CD14-positive monocyte (primary cell): ENCODE data around the gene MACROD2. TPM values are rescaled to one million over a fixed set of nuclear protein-coding genes. Genes with fewer than 3 reads are reported as not detected.

ENCODE experiments used
- DNase-seq, 3 donors: peaks; one replicate each; pipeline ENCODE4 v3.0.0-alpha.2; 2011 to 2022
- H2AFZ ChIP-seq: 2 replicates; pipeline ENCODE4 v1.6.0; 2012; ENCODE audit warnings: mild to moderate bottlenecking, low read depth, low read length, inconsistent platforms; ENCODE audit not compliant: insufficient read depth, poor library complexity, severe bottlenecking
- H3K27ac ChIP-seq, 2 donors: 1 replicate in 1 of 2; 2 replicates in 1 of 2; pipeline ENCODE4 v1.5.1; 2012 to 2013; ENCODE audit warnings: low read length in 2 of 2, control low read depth in 1 of 2, inconsistent platforms in 1 of 2, low read depth in 1 of 2, mild to moderate bottlenecking in 1 of 2
- H3K27me3 ChIP-seq, 2 donors: one replicate each; pipeline versions ENCODE4 v1.6.0 to v1.6.1; 2011 to 2013; ENCODE audit warnings: low read length in 2 of 2; ENCODE audit not compliant: control insufficient read depth in 2 of 2, insufficient read depth in 2 of 2
- H3K36me3 ChIP-seq, 2 donors: replicated peaks in 1 of 2; 1 replicate in 1 of 2; 2 replicates in 1 of 2; pipeline versions ENCODE4 v1.5.1 to v1.6.1; 2012 to 2013; ENCODE audit warnings: low read length in 2 of 2, control low read depth in 1 of 2, inconsistent platforms in 1 of 2, mild to moderate bottlenecking in 1 of 2; ENCODE audit not compliant: insufficient read depth in 2 of 2, control insufficient read depth in 1 of 2
- H3K4me1 ChIP-seq, 2 donors: 1 replicate in 1 of 2; 2 replicates in 1 of 2; pipeline versions ENCODE4 v1.5.1 to v1.6.1; 2012 to 2013; ENCODE audit warnings: low read length in 2 of 2, control low read depth in 1 of 2, inconsistent platforms in 1 of 2, mild to moderate bottlenecking in 1 of 2, moderate library complexity in 1 of 2; ENCODE audit not compliant: insufficient read depth in 2 of 2, control insufficient read depth in 1 of 2
- H3K4me2 ChIP-seq: replicated peaks from 2 replicates; pipeline ENCODE3; 2012; ENCODE audit warnings: low read length, moderate library complexity, mild to moderate bottlenecking; ENCODE audit not compliant: poor library complexity, severe bottlenecking; ENCODE audit errors: extremely low read depth
- H3K4me3 ChIP-seq, 3 experiments: fragments of 200-600 bp in 1 of 3; sonication (generic) in 1 of 3; replicated peaks in 1 of 3; 1 replicate in 2 of 3; 2 replicates in 1 of 3; pipeline ENCODE4 v1.5.1; 2011 to 2013; ENCODE audit warnings: low read length in 3 of 3, mild to moderate bottlenecking in 3 of 3, control low read depth in 2 of 3, low read depth in 2 of 3, inconsistent platforms in 1 of 3, moderate library complexity in 1 of 3
- H3K79me2 ChIP-seq: 2 replicates; pipeline ENCODE4 v1.6.0; 2012; ENCODE audit warnings: mild to moderate bottlenecking, control low read depth, inconsistent platforms, low read length, moderate library complexity; ENCODE audit not compliant: insufficient read depth
- H3K9ac ChIP-seq: 2 replicates; pipeline ENCODE4 v1.6.0; 2017; ENCODE audit warnings: low read length, mild to moderate bottlenecking; ENCODE audit not compliant: insufficient read depth, poor library complexity, severe bottlenecking
- H3K9me3 ChIP-seq, 2 donors: replicated peaks in 1 of 2; 1 replicate in 1 of 2; 2 replicates in 1 of 2; pipeline versions ENCODE4 v1.5.1 to v1.6.1; 2012 to 2013; ENCODE audit warnings: low read length in 2 of 2, control low read depth in 1 of 2; ENCODE audit not compliant: control insufficient read depth in 1 of 2, insufficient read depth in 1 of 2
- H4K20me1 ChIP-seq: 2 replicates; pipeline ENCODE4 v1.6.0; 2012; ENCODE audit warnings: mild to moderate bottlenecking, low read length, control low read depth, moderate library complexity; ENCODE audit not compliant: insufficient read depth
- H3K27ac Mint-ChIP-seq, 7 donors: one replicate each; pipeline ENCODE4 v1.8.0; 2020; ENCODE audit warnings: mild to moderate bottlenecking in 7 of 7, mixed read lengths in 7 of 7, moderate library complexity in 6 of 7, inconsistent platforms in 2 of 7
- H3K27me3 Mint-ChIP-seq, 3 donors: one replicate each; pipeline ENCODE4 v1.8.0; 2021 to 2022; ENCODE audit warnings: low read depth in 3 of 3, mild to moderate bottlenecking in 3 of 3, mixed read lengths in 3 of 3, moderate library complexity in 3 of 3, inconsistent platforms in 1 of 3
- H3K36me3 Mint-ChIP-seq, 2 donors: one replicate each; pipeline ENCODE4 v1.8.0; 2020; ENCODE audit warnings: mixed read lengths in 2 of 2, inconsistent platforms in 1 of 2, mild to moderate bottlenecking in 1 of 2
- H3K4me1 Mint-ChIP-seq: one replicate; pipeline ENCODE4 v1.8.0; 2020; ENCODE audit warnings: mild to moderate bottlenecking, mixed read lengths
- H3K4me3 Mint-ChIP-seq, 2 donors: one replicate each; pipeline ENCODE4 v1.8.0; 2020; ENCODE audit warnings: mild to moderate bottlenecking in 2 of 2, mixed read lengths in 2 of 2, moderate library complexity in 1 of 2
- H3K9me3 Mint-ChIP-seq, 7 donors: one replicate each; pipeline ENCODE4 v1.8.0; 2020 to 2022; ENCODE audit warnings: mixed read lengths in 7 of 7, mild to moderate bottlenecking in 6 of 7, moderate library complexity in 6 of 7, inconsistent platforms in 2 of 7
- WGBS: methylation state at CpG from one replicate; pipeline ENCODE4 v1.1.5; 2013; ENCODE audit warnings: missing lambda C conversion rate; ENCODE audit not compliant: insufficient coverage; 5-methylcytosine and 5-hydroxymethylcytosine counted together
- intact Hi-C, 2 donors: fragments of 100-400 bp; cut with micrococcal nuclease; formaldehyde crosslinking; loops; one replicate each; pipeline versions ENCODE4 v1.15.0 to v1.15.1; 2023
- polyA plus RNA-seq, 3 donors: library from polyadenylated mRNA; depleted of rRNA in 1 of 3; unstranded in 2 of 3; stranded (reverse) in 1 of 3; fragments of 300-500 nt in 2 of 3; fragments of >200 nt in 1 of 3; fragmentation: Illumina TruSeq in 2 of 3; gene quantifications; 1 replicate in 2 of 3; 2 replicates in 1 of 3; pipeline ENCODE4 v1.2.3, GENCODE V29; 2012 to 2021
- TF ChIP-seq, protein P1 (sequence below): fragments of 200-600 bp; IDR thresholded peaks from one replicate; pipeline ENCODE4 v1.8.0; 2022; ENCODE audit warnings: antibody characterized with exemption, mild to moderate bottlenecking

Gene MACROD2
- polyA plus RNA-seq, 3 donors: 0.23 TPM; not detected in 2

DNA sequence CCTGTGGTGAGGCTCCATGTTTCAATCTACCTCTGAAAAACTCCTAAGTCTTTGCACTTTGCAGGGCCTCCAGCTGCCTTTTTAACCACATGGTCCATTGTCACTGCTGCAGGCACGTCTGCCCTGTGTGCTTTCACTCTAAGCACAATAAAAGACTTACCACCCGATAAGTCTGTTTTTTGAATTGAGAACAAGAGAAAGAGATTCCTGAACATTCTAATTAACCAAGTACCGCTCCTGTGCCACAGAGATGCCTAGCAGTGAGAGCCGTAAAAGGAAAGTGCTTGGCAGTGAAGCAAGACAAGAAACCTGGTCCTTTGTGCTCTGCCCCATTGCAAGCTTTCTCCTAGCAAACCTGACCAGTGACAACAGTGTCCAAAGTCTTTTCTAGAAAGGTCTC is 829.7 kb downstream of the MACROD2 start:
- Histone ChIP-seq H3K27ac (no peak overlapping the region), H3K4me3 (no peak overlapping the region), H3K27me3 (no peaks in the 10 kb centered on the region), H4K20me1 (no peaks in the 10 kb centered on the region), H3K9ac (no peak overlapping the region), H3K4me1 (no peaks in the 10 kb centered on the region), H3K36me3 (no peaks in the 10 kb centered on the region), H3K9me3 (no peaks in the 10 kb centered on the region), H2AFZ (no peak overlapping the region), H3K4me2 (no peak overlapping the region), H3K79me2 (no peaks in the 10 kb centered on the region)
- no peak overlapping the region for H3K4me3 Mint-ChIP-seq
- H3K27ac Mint-ChIP-seq: no peak overlapping the region
- no peak for DNase-seq
- H3K27me3 Mint-ChIP-seq: no peaks in the 10 kb centered on the region
- TF ChIP-seq, protein P1, sequence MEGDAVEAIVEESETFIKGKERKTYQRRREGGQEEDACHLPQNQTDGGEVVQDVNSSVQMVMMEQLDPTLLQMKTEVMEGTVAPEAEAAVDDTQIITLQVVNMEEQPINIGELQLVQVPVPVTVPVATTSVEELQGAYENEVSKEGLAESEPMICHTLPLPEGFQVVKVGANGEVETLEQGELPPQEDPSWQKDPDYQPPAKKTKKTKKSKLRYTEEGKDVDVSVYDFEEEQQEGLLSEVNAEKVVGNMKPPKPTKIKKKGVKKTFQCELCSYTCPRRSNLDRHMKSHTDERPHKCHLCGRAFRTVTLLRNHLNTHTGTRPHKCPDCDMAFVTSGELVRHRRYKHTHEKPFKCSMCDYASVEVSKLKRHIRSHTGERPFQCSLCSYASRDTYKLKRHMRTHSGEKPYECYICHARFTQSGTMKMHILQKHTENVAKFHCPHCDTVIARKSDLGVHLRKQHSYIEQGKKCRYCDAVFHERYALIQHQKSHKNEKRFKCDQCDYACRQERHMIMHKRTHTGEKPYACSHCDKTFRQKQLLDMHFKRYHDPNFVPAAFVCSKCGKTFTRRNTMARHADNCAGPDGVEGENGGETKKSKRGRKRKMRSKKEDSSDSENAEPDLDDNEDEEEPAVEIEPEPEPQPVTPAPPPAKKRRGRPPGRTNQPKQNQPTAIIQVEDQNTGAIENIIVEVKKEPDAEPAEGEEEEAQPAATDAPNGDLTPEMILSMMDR: no peak
- H3K36me3 Mint-ChIP-seq: no peaks in the 10 kb centered on the region
- H3K9me3 Mint-ChIP-seq: peaks cover 0 to 5% (median 0%) of the 10 kb centered on the region in 7 donors
- intact Hi-C loops: no loop called here
- no CpG with 5 or more reads among the region's 4 CpGs for WGBS
- no peaks in the 10 kb centered on the region for H3K4me1 Mint-ChIP-seq

DNA sequence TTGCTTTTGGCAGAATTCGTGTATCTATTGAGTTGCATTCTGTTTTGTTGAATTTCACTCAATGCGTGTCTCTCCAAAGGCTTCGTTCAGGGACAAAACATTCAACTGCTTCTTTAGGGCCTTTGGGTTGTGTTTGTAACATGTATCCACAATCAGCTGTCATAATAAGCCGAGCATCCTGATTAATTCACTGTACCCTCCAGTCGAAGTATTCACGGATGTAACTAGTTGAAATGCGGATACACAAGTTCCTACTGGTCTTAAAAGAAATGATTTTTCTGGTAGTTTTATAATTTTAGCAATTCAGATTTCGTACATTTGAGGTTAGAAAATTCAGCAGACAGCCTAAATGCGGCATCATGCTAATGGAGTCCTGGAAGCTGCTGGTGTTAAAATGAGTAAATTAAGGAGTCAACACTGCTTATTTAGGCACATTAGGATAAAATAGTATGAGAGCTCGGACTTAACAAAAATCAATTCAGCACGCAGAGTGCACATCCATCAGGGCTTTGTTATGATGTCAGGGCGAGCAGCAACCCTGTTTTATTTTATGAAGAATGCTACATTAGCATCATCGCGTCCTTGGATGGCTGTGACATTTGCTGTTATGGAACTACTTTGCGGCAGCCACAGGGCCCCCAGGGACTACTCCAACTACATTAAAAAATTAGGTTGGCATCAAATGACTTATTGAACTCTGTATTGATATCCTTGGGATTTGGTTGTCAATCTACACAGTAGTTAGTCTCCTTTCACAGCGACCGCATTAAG is 831.4 kb downstream of the MACROD2 start:
- Mint-ChIP-seq H3K4me1 (no peaks in the 10 kb centered on the region), H3K27me3 (no peaks in the 10 kb centered on the region), H3K4me3 (no peak overlapping the region), H3K27ac (no peak overlapping the region), H3K36me3 (no peaks in the 10 kb centered on the region), H3K9me3 (peaks cover 0 to 5% (median 3%) of the 10 kb centered on the region in 7 donors)
- DNase-seq: no peak
- 72% methylated on average over 3 of the region's 17 CpGs for WGBS
- H3K36me3 ChIP-seq: no peaks in the 10 kb centered on the region
- H3K79me2 ChIP-seq: no peaks in the 10 kb centered on the region
- no peaks in the 10 kb centered on the region for H4K20me1 ChIP-seq
- TF ChIP-seq, protein P1: no peak
- H3K4me1 ChIP-seq: no peaks in the 10 kb centered on the region
- no peak overlapping the region for H2AFZ ChIP-seq
- no peaks in the 10 kb centered on the region for H3K9me3 ChIP-seq
- no peaks in the 10 kb centered on the region for H3K27me3 ChIP-seq
- no peak overlapping the region for H3K27ac ChIP-seq
- intact Hi-C loops: no loop called here
- no peak overlapping the region for H3K9ac ChIP-seq
- H3K4me3 ChIP-seq: no peak overlapping the region
- H3K4me2 ChIP-seq: no peak overlapping the region
